Hypothalamus (tissue), 51 donors: ENCODE data around the gene LSM10.

Experiments used
- DNase-seq, 51 donors: peaks; one replicate each; lab custom pipeline; 2025; lab: John Stamatoyannopoulos, UW

The LSM10 gene

GRCh38 chr1:36411674-36412648, 14.3 kb upstream of the LSM10 start:
- peak in 4 of 51 donors; percentile 2 to 28 (median 10) for DNase-seq

- DNase-seq = no peak
Observed at GRCh38 chr1:36408479-36408878, 10.8 kb upstream of the LSM10 start.

- no peak for DNase-seq
Observed at GRCh38 chr1:36406440-36406839, 8.7 kb upstream of the LSM10 start.

- DNase-seq = no peak
Observed at GRCh38 chr1:36402504-36402890, 4.8 kb upstream of the LSM10 start.

- no peak for DNase-seq
Observed at GRCh38 chr1:36401602-36402503, 4.1 kb upstream of the LSM10 start.

- DNase-seq = peak in 32 of 51 donors; percentile 3 to 60 (median 30)
Observed at GRCh38 chr1:36400825-36401601, 3.3 kb upstream of the LSM10 start.

- no peak for DNase-seq
Observed at GRCh38 chr1:36400514-36400824, 2.8 kb upstream of the LSM10 start.

GRCh38 chr1:36398370-36398977, 766 bp upstream of the LSM10 start:
- no peak for DNase-seq

GRCh38 chr1:36397083-36397377, 678 bp downstream of the LSM10 start:
- no peak for DNase-seq

GRCh38 chr1:36396359-36396758, 1.3 kb downstream of the LSM10 start:
- DNase-seq = no peak

GRCh38 chr1:36393686-36394085, 4.0 kb downstream of the LSM10 start:
- DNase-seq = no peak

GRCh38 chr1:36392836-36393235, 4.9 kb downstream of the LSM10 start:
- no peak for DNase-seq

GRCh38 chr1:36391271-36391670, 6.4 kb downstream of the LSM10 start:
- no peak for DNase-seq

- DNase-seq = no peak
Observed at GRCh38 chr1:36390411-36390810, 7.3 kb downstream of the LSM10 start.

GRCh38 chr1:36389999-36390398, 7.7 kb downstream of the LSM10 start:
- no peak for DNase-seq

- DNase-seq = no peak
Observed at GRCh38 chr1:36389261-36389660, 8.4 kb downstream of the LSM10 start.

- peak in 10 of 51 donors; percentile 10 to 72 (median 34) for DNase-seq
Observed at GRCh38 chr1:36387141-36387949, 10.4 kb downstream of the LSM10 start.

GRCh38 chr1:36386265-36387140, 11.2 kb downstream of the LSM10 start:
- peak in 50 of 51 donors; percentile 24 to 96 (median 76) for DNase-seq
